ENCODE results near the gene KLHL15.
"Not testable (repeated sequence)": the region's sequence is repeated elsewhere in the genome, so short reads cannot be mapped to it uniquely, and the experiment has no call there.

The KLHL15 gene, protein sequence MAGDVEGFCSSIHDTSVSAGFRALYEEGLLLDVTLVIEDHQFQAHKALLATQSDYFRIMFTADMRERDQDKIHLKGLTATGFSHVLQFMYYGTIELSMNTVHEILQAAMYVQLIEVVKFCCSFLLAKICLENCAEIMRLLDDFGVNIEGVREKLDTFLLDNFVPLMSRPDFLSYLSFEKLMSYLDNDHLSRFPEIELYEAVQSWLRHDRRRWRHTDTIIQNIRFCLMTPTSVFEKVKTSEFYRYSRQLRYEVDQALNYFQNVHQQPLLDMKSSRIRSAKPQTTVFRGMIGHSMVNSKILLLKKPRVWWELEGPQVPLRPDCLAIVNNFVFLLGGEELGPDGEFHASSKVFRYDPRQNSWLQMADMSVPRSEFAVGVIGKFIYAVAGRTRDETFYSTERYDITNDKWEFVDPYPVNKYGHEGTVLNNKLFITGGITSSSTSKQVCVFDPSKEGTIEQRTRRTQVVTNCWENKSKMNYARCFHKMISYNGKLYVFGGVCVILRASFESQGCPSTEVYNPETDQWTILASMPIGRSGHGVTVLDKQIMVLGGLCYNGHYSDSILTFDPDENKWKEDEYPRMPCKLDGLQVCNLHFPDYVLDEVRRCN

DNA sequence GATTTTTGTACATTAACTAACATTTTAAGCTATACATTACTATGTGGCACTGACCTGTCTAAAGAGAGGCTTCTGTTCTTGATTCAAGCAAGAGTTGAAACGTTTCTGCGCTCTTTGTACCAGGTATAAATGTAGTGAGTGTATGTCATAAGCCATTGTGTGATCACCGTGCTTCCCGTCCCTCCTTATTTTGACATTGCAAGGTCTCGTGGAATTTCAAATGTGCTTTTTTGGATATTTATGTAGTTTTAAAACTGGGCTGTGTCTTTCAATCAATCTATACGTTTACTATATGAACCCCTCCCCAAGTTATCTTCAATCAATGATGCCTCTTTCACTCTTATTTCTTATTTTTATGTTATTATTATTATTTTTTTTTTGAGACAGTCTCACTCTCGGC is at the start of gene KLHL15:
Gene KLHL15, minus strand, starts transcription at position 101 of the 400 bp plus-strand sequence. CDS start 20,493 bp downstream, outside the sequence.
- no peak for DNase-seq

DNA sequence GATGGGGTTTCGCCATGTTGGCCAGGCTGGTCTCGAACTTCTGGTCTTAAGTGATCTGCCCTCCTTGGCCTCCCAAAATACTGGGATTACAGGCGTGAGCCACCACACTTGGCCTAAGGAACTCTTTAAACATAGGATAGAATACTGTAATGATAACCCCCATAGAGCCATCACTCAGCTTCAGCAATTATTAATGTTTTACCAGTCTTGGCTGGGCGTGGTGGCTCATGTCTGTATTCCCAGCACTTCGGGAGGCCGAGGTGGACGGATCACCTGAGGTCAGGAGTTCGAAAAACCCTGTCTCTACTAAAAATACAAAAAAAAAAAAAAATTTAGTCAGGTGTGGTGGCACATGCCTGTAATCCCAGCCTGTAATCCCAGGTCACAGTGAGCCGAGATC is 42.9 kb upstream of the KLHL15 start:
- no peak for DNase-seq

- DNase-seq, result no peak
Measured at GRCh38 chrX:24063488-24063887, 36.5 kb upstream of the KLHL15 start.

DNA sequence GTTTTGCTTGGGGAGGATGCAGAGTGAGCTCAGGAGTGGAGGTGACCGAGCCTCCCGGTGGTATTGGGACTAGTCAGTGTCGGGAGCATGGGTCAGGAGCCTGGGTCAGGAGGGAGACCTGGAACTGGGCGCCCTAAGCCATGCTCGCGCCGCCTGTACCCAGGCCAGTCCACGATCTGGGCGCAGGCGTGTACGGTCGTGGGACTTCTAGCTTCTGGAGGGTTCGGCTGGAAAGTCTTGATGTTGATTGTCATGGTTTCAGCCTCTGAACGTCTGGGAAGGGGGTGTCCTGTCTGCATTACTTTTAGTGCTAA is 28.0 kb upstream of the KLHL15 start:
- no peak for DNase-seq

DNA sequence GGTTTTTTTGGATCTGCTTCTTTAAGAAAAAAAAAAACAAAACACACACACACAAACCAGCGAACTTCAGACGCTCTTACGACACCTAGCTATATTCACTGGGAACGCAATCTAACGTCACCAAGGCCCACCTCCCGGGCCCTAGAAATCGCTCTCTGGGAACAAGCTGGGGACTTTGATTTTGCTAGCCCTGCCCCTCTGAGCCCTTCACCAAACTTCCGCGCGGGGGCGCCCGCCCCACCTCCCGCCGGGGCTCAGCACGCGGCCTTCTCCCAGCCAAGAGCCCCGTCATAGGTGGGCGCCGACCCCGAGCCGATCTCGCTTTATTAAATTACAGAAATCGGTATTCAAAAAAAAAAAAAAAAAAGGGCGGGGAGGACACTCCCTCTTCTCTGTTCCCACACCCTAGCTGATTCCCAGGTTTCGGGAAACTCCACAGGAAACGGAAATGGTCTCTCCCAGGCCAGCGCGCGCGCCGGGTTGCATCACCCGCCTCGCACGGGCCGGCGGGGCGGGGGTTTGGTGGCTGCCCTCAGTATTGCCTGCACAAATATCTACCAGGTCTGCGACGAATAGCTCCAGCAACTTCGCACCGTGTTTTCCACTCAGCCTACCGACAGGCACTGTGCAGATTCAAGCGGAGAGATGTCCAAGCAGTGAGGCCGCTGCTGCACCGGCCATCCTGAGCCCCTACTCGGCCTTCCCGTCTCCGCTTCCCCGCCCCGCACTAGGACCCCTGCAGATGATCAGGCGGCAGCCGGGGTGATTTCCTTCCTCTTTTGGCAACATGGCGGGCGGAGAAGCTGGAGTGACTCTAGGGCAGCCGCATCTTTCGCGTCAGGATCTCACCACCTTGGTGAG is 27.4 kb upstream of the KLHL15 start, which contains the start of gene EIF2S3:
Gene EIF2S3, plus strand, starts transcription at position 775 of the 861 bp plus-strand sequence. Its CDS starts 13 bp downstream, at position 788.
- peak; percentile 92 for DNase-seq

DNA sequence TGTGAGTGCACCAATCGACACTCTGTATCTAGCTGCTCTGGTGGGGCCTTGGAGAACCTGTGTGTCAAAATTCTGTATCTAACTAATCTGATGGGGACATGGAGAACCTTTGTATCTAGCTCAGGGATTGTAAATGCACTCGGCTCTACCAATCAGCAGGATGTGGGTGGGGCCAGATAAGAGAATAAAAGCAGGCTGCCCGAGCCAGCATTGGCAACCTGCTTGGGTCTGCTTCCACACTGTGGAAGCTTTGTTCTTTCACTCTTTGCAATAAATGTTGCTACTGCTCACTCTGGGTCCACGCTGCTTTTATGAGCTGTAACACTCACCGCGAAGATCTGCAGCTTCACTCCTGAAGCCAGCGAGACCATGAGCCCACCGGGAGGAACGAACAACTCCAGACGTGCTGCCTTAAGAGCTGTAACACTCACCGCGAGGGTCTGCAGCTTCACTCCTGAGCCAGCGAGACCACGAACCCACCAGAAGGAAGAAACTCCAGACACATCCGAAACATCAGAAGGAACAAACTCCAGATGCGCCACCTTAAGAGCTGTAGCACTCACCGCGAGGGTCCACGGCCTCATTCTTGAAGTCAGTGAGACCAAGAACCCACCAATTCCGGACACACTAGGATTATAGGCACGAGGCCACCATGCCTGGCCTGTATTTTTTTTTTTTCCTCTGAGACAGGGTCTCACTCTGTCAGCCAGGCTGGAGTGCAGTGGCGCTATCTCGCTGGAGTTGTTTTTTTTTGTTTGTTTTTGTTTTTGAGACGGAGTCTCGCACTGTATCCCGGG is 23.7 kb upstream of the KLHL15 start:
- not testable (repeated sequence) for DNase-seq

DNA sequence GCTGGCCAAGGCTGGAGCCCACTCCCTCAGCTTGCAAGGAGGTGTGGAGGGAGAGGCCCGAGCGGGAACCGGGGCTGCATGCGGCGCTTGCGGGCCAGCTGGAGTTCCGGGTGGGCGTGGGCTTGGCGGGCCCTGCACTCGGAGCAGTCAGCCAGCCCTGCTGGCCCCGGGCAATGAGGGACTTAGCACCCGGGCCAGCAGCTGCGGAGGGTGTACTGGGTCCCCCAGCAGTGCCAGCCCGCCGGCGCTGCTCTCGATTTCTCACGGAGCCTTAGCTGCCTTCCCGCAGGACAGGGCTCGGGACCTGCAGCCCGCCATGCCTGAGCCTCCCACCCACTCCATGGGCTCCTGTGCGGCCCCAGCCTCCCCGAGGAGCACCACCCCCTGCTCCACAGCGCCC is 22.7 kb upstream of the KLHL15 start:
- not testable (repeated sequence) for DNase-seq

DNA sequence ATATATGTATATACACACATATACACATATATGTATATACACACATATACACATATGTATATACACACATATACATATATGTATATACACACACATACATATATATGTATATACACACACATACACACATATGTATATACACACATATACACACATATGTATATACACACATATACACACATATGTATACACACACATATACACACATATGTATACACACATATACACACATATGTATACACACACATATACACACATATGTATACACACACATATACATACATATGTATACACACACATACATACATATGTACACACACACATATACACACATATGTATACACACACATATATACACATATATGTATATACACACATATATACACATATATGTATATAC is 19.1 kb upstream of the KLHL15 start:
- DNase-seq, result not testable (repeated sequence)

DNA sequence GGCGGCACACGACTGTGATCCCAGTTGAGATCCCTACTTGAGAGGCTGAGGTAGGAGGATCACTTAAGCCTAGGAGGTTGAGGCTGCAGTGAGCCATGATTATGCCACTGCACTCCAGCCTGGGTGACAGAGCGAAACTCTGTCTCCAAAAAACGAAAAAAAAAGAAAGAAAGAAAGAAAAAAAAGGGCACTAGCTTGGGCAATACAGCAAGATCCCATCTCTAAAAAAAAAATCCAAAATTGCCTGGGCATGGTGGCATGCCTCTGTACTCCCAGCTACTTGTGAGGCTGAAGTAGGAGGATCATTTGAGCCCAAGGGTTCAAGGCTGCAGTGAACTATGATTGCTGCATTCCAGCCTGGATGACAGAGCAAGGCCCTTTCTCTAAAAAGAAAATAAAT is 10.7 kb upstream of the KLHL15 start:
- no peak for DNase-seq

- no peak for DNase-seq
Measured at GRCh38 chrX:24034485-24034884, 7.5 kb upstream of the KLHL15 start.

GRCh38 chrX:24030597-24030996 is 3.6 kb upstream of the KLHL15 start:
- no peak for DNase-seq

- no peak for DNase-seq
Measured at GRCh38 chrX:24027985-24028384, 999 bp upstream of the KLHL15 start.

DNA sequence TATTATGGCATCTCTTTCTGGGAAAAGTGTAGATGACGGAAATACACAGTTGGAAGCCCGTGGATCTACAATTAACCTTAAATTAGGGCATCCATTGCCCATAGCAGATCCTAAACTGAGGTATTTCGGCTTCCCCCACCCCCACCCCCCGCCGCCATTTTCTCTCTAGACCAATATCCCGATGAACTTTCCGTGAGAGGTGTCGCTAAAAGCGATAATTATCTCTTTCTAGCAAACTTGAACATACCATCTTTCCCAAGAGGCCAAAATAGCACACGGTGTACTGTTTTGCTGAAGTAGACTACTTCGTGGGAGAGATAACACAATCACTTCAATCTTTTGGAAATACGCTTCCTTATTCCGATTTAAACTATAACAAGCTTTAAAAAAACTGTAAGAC is 554 bp downstream of the KLHL15 start:
- no peak for DNase-seq

DNA sequence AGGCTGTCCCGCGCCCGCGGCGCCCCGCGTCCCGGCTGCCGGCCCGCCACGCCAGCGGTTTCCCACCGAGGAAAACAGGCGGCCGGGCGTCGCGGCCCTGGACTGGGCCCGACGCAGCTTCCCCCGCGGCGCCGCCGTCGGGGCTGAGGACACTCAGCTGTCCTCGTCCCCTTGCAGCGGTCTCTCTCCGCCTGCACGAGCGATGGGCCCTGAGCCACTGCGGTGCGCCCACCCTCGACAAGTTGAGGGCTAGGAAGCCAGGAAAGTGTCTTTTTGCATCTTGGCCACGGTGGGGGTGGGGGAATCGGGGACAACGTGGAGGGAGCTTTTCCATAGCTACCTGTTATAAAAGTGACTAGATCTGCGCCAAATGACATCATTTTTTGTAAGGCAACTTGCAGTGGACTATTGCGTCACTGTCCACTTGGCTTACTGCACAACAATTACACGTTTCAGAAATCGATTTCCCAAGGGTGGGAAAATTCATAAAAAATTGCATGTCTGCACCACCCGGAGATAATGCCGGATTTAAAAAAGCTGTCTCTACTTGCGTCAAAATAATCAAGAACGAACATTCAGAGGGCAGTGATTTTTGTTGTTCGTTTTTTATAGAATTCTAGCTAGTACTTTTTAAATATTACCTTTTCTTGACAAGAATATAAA is 1.1 kb downstream of the KLHL15 start:
- DNase-seq, result peak; percentile 55

DNA sequence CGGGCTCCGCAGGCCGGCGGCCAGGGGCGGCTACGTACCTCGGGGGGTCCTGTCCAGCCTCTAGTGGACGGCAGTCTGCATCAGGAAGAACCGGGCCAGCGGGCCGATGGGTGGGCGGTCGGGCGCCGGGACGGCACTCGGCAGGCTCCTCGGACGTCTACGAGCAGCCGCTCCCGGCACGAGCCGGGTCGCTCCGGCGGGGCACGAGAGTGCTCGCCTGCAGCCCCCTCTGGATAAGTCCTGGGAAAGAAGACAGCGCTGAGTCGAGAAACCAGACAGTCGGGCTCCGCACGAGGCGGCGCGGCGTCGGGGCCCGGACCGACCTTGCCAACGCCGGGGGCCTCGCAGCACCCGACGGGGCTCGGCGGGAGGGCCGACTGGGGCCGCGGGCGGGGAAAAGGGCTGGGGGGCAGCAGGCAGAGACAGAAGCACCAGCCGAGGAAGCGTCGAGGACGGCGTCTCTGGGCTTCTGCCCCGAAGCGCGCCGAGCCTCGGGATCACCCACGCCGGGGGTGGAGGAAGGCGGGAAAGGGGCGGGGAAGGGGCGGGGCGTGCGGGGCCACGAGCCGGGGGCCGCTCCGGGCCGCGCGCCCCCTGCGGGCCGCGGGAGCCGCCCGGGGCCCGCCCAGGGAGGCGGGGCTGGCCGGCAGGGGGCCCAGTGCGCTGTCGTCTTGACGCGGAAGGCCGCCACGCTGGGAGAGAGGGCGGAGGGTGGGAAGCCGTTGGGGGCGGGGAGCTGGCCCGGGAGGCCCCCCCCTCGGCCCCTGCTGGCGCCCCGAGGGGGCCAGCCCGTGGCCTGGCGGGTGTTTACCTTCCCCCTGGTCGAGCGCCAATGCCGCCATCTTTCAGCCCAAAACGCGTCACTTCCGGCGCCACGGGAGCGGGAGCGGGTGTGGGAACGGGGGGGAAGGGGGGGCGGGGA is 1.9 kb downstream of the KLHL15 start:
- peak; percentile 86 for DNase-seq

DNA sequence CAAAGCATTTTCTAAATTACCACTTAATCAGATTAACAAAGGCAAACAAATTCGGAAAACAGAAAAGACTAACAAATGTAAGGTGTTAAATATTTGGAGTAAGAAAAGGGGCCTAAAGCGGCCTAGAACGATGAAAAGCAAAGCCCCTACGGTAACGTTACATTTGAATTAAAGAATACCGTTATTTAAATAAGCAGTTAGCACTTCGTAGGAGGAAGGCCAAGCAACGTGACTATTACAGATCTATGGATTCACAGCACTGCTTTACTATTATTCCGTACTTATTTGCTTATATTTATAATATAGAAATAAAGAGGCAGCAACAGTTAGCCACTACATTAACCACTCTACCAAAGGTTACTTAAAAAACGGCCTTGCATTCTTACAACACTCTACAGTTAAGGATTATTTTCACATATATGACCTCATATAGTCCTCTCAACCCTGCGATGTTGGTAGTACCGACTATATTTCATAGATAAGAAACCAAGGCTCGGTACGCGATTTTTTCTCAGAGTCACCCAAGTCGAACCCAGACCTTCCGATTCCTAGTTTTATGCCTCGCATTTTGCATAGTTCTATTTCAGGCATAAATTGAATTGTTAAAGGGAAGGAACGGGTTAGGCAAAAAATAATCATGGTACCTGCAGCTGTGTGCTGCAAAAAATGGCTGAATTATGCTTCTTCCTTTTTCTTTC is 2.9 kb downstream of the KLHL15 start:
- no peak for DNase-seq

DNA sequence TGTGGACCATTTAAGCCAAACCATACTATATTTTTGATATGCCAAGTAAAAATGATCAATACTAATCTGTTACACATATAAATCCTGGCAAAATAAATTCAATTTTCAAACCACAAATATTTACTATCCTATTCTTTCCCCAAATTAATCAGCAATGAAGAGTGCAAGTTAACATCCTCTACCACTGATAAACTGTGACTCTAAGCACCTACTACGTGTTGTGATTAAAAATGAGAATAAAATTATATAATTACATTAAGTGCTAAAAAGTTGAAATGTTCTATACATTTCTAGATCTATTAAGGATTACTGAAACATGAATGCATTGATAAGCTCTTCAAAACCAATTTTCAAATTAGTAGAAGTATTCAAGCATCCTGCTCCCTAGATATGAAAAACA is 3.4 kb downstream of the KLHL15 start:
- DNase-seq, result no peak

- DNase-seq, result peak; percentile 8
Measured at GRCh38 chrX:24020306-24020876, 6.6 kb downstream of the KLHL15 start.

DNA sequence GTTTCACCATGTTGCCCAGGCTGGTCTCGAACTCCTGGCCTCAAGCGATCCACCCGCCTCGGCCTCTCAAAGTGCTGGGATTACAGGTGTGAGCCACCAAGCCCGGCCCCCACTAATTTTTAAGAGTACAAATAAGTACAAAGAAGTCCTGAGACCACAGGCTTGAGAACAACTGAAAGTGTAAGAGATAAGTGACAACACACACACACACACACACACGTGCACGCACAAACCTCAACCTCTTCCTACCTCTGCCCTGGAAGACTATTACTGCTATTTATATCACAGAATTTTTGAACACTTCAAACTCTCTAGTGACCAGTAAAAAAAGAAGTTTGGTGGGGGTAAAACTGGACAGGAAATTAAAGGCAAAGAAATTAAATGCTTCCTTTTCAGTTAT is 7.5 kb downstream of the KLHL15 start:
- no peak for DNase-seq

DNA sequence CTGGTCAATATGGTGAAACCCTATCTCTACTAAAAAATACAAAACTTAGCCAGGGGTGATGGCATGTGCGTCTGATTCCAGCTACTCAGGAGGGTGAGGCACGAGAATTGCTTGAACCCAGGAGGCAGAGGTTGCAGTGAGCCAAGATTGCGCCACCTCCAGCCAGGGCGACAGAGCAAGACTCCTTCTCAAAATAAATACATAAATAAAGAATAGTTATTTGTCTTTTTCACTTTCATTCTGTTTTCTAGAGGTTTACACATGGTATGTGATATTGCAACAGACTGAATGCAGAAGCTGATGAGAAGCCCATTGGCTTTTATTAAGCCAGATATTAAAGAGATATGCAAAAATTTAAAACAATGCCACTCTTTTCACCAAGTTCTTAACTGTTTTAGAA is 8.2 kb downstream of the KLHL15 start:
- no peak for DNase-seq

Data from HCEC 1CT (cell line).